ENCODE data around the gene GPC6.

- TF ChIP-seq ZNF521 (tag by site-specific recombination; IDR thresholded peaks at IDR 0.05) (no peak), CTCF (tag by site-specific recombination; IDR thresholded peaks at IDR 0.05) (no peak), ZNF24 (tag by site-specific recombination; IDR thresholded peaks at IDR 0.05) (no peak), YY1 (tag by site-specific recombination; IDR thresholded peaks at IDR 0.05) (no peak), ZNF138 (tag by site-specific recombination; IDR thresholded peaks at IDR 0.05; ENCODE audit: borderline replicate concordance) (no peak)
These were observed 955.0 kb downstream of the GPC6 start for GRCh38 chr13:94181461-94182107.
